Calu3 (cell line): ENCODE measurements around the gene ANGPTL8. TPM values are rescaled to one million over a fixed set of nuclear protein-coding genes. Genes with fewer than 3 reads are reported as not detected.

Experiments
- BruUV-seq: library from RNA; stranded (reverse); fragments of 400-500 nt; replicated peaks from 2 replicates; lab custom pipeline; 2021; lab: Mats Ljungman, UMichigan
- CTCF ChIA-PET: fragments of 300-600 bp; sonication (Branson Sonifier 250); formaldehyde crosslinking; loops from one replicate; lab custom pipeline; 2022; ENCODE audit warnings: antibody characterized with exemption; lab: Charles Lee
- DNase-seq: peaks from one replicate; pipeline ENCODE4 v3.0.0; 2022
- H3K27ac Mint-ChIP-seq: one replicate; pipeline ENCODE4 v1.8.0; 2022; ENCODE audit warnings: mixed read lengths; ENCODE audit not compliant: unreplicated experiment
- H3K27me3 Mint-ChIP-seq: one replicate; pipeline ENCODE4 v1.8.0; 2022; ENCODE audit warnings: mixed read lengths; ENCODE audit not compliant: unreplicated experiment
- H3K36me3 Mint-ChIP-seq: one replicate; pipeline ENCODE4 v1.8.0; 2022; ENCODE audit warnings: mild to moderate bottlenecking, moderate library complexity, mixed read lengths; ENCODE audit not compliant: insufficient read depth, unreplicated experiment
- H3K4me1 Mint-ChIP-seq: one replicate; pipeline ENCODE4 v1.8.0; 2022; ENCODE audit warnings: mild to moderate bottlenecking, low read depth, mixed read lengths; ENCODE audit not compliant: unreplicated experiment
- H3K4me3 Mint-ChIP-seq: one replicate; pipeline ENCODE4 v1.8.0; 2022; ENCODE audit warnings: mild to moderate bottlenecking, low read depth, moderate library complexity, mixed read lengths; ENCODE audit not compliant: unreplicated experiment
- H3K9me3 Mint-ChIP-seq: one replicate; pipeline ENCODE4 v1.8.0; 2022; ENCODE audit warnings: low read depth, mixed read lengths; ENCODE audit not compliant: unreplicated experiment
- CTCF ChIP-seq: fragments of 200-600 bp; IDR thresholded peaks from one replicate; pipeline ENCODE4 v1.8.0; 2022; ENCODE audit warnings: antibody characterized with exemption; ENCODE audit not compliant: unreplicated experiment
- intact Hi-C: fragments of 100-400 bp; cut with micrococcal nuclease; formaldehyde crosslinking; loops from one replicate; pipeline ENCODE4 v1.10.0; 2022; ENCODE audit not compliant: unreplicated experiment
- total RNA-seq: library from RNA; stranded (reverse); gene quantifications from 2 replicates; pipeline ENCODE4 v1.2.3, GENCODE V29; 2022

Gene ANGPTL8
- total RNA-seq, 1 experiment from 2014 or later, result not detected

- peak overlapping the region; percentile 78 for H3K27ac Mint-ChIP-seq
- peaks cover 35% of the 10 kb centered on the region for H3K4me1 Mint-ChIP-seq
- intact Hi-C loops, result no loop called here
- H3K27me3 Mint-ChIP-seq, result no peaks in the 10 kb centered on the region
- CTCF ChIA-PET, result interaction anchor here (0.6 to 1.5 kb wide), 3 partner anchors 9 to 522 kb away, joined by 3 to 6 read pairs (median 5); no protein-coding TSS in a partner anchor
- DNase-seq, result no peak
- peaks cover 28% of the 10 kb centered on the region for H3K36me3 Mint-ChIP-seq
- no peak for TF ChIP-seq CTCF
- TSS peak; percentile 79 for BruUV-seq
- no peaks in the 10 kb centered on the region for H3K9me3 Mint-ChIP-seq
- peak overlapping the region; percentile 50 for H3K4me3 Mint-ChIP-seq
Observed at GRCh38 chr19:11265177-11265784, 25.9 kb downstream of the ANGPTL8 start.

DNA sequence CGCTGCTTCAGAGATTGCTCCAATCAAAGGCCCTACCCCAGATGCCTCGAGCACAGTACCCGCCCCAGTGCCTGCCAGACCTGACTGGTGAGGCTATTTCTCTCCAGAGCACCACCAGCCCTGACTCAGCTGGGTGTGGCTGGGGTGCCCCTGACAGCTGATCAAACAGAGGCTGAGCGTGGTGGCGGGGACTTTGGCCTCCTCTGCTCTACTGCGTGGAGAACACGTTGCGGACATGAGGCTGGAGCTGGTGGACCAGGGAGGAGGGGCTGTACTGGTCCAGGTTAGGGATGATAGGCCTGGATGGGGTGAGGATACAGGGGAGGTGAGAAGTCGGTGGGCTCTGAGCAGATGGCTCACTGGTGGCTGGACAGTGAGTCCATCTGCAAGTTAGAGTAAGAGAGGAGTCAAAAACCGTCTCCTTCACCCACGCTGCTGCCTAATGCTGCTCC, 26.4 kb downstream of the ANGPTL8 start:
- no peaks in the 10 kb centered on the region for H3K9me3 Mint-ChIP-seq
- no peak for TF ChIP-seq CTCF
- BruUV-seq, result no TSS peak
- CTCF ChIA-PET, result interaction anchor here (0.6 to 1.5 kb wide), 2 partner anchors 9 to 523 kb away, joined by 3 to 5 read pairs; no protein-coding TSS in a partner anchor
- H3K4me1 Mint-ChIP-seq, result peaks cover 35% of the 10 kb centered on the region
- peak overlapping the region; percentile 78 for H3K27ac Mint-ChIP-seq
- intact Hi-C loops, result no loop called here
- peak overlapping the region; percentile 50 for H3K4me3 Mint-ChIP-seq
- no peaks in the 10 kb centered on the region for H3K27me3 Mint-ChIP-seq
- peak; percentile 91 for DNase-seq
- H3K36me3 Mint-ChIP-seq, result peaks cover 27% of the 10 kb centered on the region

- BruUV-seq, result no TSS peak
- H3K27me3 Mint-ChIP-seq, result no peaks in the 10 kb centered on the region
- no peak for TF ChIP-seq CTCF
- DNase-seq, result no peak
- peaks cover 23% of the 10 kb centered on the region for H3K36me3 Mint-ChIP-seq
- intact Hi-C loops, result no loop called here
- H3K27ac Mint-ChIP-seq, result peak overlapping the region; percentile 78
- H3K9me3 Mint-ChIP-seq, result no peaks in the 10 kb centered on the region
- CTCF ChIA-PET, result interaction anchor here (0.5 to 0.7 kb wide), 2 partner anchors 116 to 194 kb away, joined by 3 to 5 read pairs; no protein-coding TSS in a partner anchor
- H3K4me1 Mint-ChIP-seq, result peaks cover 35% of the 10 kb centered on the region
- H3K4me3 Mint-ChIP-seq, result no peak overlapping the region
Observed at GRCh38 chr19:11267316-11268085, 28.1 kb downstream of the ANGPTL8 start.

DNA sequence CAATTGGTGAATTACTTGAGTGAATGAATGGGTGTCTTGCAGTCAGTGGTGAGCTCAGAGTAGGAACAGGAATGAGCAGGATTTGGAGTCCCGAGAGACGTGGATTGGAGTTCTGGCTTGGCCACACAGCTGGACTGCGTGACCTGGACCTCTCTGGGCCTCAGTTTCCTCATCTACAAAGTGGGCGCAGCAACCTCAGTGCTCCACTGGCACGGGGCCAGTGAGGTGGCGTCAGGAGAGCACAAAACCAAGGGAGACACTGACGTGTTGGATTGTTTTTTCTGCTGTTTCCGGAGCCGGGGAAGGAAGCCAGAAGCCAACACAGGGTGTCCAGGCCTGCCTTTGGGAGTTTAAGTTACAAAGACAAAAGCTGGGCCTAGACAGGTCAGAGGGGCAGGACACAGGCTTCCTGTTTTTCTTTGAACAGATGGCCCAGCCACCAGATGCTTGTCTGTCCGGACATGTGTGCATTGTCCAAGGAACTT, 29.4 kb downstream of the ANGPTL8 start:
- no peak overlapping the region for H3K4me3 Mint-ChIP-seq
- H3K27ac Mint-ChIP-seq, result no peak overlapping the region
- no peaks in the 10 kb centered on the region for H3K27me3 Mint-ChIP-seq
- no peaks in the 10 kb centered on the region for H3K9me3 Mint-ChIP-seq
- CTCF ChIA-PET, result no interaction called here
- intact Hi-C loops, result no loop called here
- peaks cover 23% of the 10 kb centered on the region for H3K36me3 Mint-ChIP-seq
- BruUV-seq, result no TSS peak
- no peak for TF ChIP-seq CTCF
- no peak for DNase-seq
- H3K4me1 Mint-ChIP-seq, result peaks cover 35% of the 10 kb centered on the region
